NCI-H2227 (cell line): ENCODE data around the gene PDE4D.
"Not testable (repeated sequence)": the region's sequence is repeated elsewhere in the genome, so short reads cannot be mapped to it uniquely, and the experiment has no call there.

Source experiments
- DNase-seq: peaks from one replicate; lab custom pipeline; 2025; ENCODE audit not compliant: unreplicated experiment; lab: John Stamatoyannopoulos, UW

The PDE4D gene

DNA sequence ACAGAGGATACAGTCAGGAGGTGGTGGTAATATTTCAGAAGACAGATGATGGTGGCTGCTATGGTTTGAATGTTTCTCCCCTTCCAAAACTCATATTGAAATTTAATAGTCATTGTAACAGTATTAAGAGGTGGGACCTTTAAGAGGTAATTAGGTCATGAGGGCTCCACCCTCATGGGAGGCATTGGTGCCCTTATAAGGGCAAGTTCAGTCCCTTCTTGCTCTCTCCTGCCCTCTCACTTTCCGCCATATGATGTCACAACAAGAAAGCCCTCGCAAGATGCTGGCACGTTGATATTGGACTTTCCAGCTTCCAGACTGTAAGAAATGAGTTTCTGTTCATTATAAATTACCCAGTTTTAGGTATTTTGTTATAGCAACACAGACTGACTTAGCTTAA is 274.9 kb downstream of the PDE4D start:
- no peak for DNase-seq

DNA sequence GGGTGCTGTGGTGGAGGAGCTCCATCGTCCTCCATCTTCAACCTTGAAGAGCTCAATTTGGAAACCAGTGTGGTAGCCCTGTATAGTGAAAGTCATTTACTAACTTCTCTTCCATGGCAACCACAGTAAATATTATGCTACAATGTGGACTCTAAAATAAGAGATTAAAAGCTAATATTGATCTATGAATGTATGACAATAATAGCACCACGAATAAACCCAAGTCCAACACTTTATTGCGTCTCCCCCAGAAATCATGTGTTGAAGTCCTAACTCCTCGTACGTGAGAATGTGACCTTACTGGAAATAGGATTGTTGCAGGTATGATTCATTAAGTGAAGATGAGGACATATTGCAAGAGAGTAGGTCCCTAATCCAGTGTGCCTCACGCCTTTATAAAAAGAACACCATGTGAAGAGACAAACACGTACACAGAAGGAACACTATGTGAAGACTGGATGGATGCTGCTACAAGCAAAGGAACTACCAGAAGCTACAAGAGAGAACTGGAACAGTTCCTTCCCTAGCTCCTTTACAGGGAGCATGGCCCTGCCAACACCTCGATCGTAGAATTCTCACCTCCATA is 276.2 kb downstream of the PDE4D start:
- no peak for DNase-seq

DNA sequence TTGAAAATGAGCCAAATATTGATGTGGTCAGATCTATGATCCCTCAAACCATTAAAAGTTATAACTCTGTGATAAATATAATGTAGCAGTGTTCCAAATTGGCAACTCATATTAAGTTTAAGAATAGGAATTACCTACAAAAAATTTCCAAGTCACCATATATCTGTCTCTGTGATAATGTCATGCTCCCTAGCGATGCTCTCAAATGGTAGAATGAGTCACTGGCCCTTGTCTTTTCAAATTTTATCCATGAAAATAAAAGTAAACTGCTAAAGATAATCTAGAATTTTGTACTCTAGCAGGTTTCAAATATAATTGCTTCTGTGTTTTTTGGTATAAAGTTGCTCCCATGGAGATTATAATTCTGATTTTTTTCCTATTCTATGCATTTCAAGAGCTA is 277.1 kb downstream of the PDE4D start:
- DNase-seq = no peak

GRCh38 chr5:59615272-59615671 is 278.3 kb downstream of the PDE4D start:
- no peak for DNase-seq

DNA sequence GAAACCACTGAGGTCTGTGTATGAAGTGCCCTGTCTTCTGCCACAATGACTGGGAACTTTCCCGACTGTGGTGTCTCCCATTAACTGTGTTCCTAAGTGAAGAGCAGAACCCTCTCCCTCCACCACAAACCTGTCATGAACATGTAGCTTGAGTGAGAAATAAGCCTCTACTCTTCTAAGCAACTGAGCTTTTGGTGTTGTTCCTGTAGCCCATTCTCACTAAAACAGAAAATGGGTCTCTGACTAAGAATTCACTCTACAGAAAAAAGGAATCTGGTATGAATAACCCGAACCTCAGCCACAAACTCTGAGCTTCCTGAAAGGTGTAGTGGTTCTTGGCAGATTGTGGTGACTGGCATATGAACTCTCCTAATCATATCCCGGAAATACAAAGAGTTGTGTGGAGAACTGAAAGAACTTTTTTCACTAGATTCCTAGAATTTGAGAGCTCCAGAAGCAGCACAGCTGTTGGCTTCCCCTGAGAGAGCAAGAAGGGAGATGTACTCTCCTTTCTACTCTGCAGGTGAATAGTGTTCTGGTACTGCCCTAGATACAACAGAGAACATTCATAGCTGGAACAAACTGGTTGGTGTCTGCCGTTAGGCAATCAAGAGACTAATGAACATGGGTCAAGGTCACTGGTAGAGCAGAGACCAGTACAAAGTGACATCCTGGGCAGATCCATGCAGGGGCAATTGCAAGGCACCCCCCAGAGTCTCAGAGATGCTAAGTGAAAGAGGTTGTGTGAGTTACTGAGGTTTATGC is 283.8 kb downstream of the PDE4D start:
- no peak for DNase-seq

DNA sequence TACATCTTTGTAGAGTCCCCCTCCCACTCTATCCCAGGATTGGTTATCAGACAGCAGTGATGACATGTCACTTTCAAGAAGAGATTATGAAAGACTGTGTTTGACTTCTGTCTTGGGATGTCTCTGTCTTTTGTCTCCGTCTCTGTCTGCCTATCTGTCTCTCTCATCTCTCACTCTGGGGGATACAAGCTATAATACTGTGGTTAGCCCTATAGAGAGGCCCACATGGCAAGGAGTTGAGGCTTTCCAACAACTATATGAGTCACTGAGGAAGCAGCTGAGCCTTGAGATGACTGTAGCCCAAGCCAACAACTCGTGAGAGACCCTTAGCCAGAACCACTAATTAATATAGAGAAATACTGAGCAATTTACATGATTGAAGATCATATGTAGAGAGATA is 284.8 kb downstream of the PDE4D start:
- no peak for DNase-seq

- DNase-seq = peak; percentile 32
These were observed 286.3 kb downstream of the PDE4D start for GRCh38 chr5:59607138-59607765.

- DNase-seq = no peak
These were observed 287.6 kb downstream of the PDE4D start for GRCh38 chr5:59605915-59606314.

DNA sequence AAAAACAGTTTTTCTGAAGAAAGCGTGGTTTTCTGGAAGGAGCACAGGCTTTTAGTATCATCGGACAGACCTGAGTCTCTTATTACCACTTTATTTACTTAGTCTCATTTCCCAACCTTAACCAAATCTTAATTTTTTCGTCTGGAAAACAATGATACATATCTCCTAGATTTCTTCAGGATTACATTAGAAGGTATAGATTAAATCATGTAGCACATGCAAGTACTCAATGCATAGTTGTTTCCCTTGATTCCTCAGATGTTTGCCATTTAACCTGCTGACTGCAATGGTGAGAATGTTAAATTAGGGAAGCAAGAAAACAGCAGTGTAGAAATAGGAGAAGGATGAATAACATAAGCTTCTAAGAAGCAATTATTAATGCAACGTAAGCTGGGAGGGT is 289.4 kb downstream of the PDE4D start:
- no peak for DNase-seq

DNA sequence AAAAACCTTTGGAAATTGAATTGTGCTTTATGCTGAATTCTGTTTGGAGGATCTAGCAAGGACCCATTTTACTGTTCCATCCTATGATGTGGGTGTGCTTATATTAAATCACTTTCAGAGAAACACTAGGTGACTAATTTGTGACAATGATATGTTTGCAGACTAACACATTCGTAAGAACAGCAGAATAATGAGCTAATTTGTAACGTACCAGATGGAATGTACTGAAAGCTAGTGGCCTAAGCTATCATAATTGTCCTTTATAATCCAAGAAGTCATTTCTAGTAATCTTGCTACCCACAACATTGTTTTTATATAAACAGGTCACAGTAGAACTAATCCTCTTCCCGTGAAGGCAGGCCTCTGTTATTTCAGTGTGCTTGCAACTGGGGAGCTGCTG is 292.5 kb downstream of the PDE4D start:
- no peak for DNase-seq

DNA sequence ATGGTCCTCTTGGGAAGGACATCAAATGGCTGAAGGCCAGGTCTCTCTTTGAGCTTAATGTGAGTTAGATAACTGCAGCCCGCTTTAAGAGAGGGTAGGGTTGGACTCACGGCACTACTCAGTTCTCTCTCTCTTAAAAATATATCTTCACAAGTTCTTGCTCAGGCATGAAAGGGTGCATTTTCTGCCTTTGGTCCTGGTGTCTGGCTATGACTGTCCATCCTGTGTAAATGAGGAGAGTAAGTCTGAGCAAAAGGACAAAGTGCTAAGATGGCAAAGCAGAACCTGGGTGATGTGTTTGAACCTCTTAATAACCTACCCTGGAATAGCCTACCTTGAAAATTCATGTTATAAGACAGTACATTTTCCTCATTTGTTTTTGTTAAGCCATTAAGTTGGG is 293.4 kb downstream of the PDE4D start:
- no peak for DNase-seq

DNA sequence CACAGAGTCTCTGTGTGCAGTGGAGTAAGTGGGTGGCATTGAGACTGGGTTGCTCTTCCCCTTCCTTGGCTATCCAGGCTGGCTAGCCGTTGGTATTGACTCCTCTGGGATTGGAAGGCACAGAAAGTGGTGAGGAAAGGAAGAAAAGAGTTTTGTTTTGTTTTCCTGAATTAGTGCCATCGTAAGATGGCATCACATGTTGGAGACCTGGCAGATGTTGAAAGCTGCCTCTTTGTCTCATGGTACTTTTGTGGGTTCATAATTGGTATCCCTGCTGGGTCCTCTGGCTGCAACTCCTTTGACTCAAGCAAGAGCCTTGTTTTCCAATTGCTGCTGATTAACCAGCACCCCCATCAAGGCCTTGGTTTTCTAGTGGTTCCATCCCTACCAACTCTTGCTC is 293.8 kb downstream of the PDE4D start:
- DNase-seq = no peak

- DNase-seq = no peak
These were observed 295.0 kb downstream of the PDE4D start for GRCh38 chr5:59598547-59598874.

GRCh38 chr5:59597690-59598546 is 295.6 kb downstream of the PDE4D start:
- DNase-seq = no peak

GRCh38 chr5:59596586-59597350 is 296.8 kb downstream of the PDE4D start:
- no peak for DNase-seq

- DNase-seq = not testable (repeated sequence)
These were observed 299.4 kb downstream of the PDE4D start for GRCh38 chr5:59594118-59594517.

- DNase-seq = no peak
These were observed 300.0 kb downstream of the PDE4D start for GRCh38 chr5:59593439-59594007.

DNA sequence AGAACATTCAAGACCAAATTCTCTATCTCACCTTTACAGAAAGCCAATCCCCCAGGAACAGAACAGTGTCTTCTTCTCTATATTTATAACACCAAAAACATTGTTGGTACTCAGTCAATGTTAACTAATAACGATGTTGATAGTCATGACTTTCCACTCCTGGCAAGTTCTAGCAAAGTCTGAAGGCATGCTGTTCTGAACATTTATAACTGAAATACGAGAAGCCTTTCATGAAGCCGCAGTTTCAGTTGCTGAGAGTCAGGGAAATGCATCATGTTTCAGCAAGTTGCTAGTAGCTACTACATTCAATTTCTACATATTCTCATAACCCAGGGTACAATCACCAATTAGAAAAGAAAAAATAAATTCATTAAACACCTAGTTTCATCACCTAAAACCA is 301.4 kb downstream of the PDE4D start:
- DNase-seq = no peak

- no peak for DNase-seq
These were observed 302.4 kb downstream of the PDE4D start for GRCh38 chr5:59591162-59591561.

DNA sequence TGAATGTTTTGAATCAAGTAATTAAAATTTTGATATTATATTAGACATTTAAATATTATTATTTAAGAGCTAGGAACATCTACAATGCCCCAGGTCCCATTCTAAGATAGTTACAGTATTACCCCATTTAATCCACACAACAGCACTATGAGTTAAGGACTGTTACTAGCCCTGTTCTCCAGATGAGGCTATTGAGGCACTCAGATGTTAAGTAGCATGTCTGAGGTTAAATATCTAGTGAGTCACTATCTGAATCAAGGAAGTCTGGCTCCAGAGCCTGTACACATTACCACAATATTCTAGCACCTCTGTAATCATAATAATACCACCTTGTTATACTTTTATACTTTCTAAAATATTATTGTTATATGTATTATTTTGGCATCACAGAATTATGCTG is 304.6 kb downstream of the PDE4D start:
- no peak for DNase-seq
